Karpas-422 (cell line): ENCODE results near the gene TECPR1. TPM values are rescaled to one million over a fixed set of nuclear protein-coding genes. Genes with fewer than 3 reads are reported as not detected.

Source experiments
- DNase-seq: peaks from one replicate; pipeline ENCODE4 v3.0.0-alpha.2; 2015
- H2AFZ ChIP-seq: fragments of 200-600 bp; sonication (generic); 2 replicates; pipeline ENCODE4 v1.6.1; 2014; ENCODE audit warnings: antibody characterized with exemption, low read length, mixed read lengths
- H3K27ac ChIP-seq: fragments of 200-600 bp; sonication (generic); 2 replicates; pipeline ENCODE4 v1.5.1; 2014; ENCODE audit warnings: mild to moderate bottlenecking, low read length, moderate library complexity
- H3K27me3 ChIP-seq: fragments of 200-600 bp; sonication (generic); 2 replicates; pipeline ENCODE4 v1.6.1; 2014; ENCODE audit warnings: low read length, mixed read lengths
- H3K36me3 ChIP-seq: fragments of 200-600 bp; sonication (generic); 2 replicates; pipeline ENCODE4 v1.6.1; 2014; ENCODE audit warnings: low read length, mixed read lengths; ENCODE audit not compliant: insufficient read depth
- H3K4me1 ChIP-seq: fragments of 200-600 bp; sonication (generic); 2 replicates; pipeline ENCODE4 v1.6.1; 2014; ENCODE audit warnings: mild to moderate bottlenecking, low read length, mixed read lengths
- H3K4me2 ChIP-seq: fragments of 200-600 bp; sonication (generic); 2 replicates; pipeline ENCODE4 v1.6.1; 2014; ENCODE audit warnings: low read length, low read depth, mild to moderate bottlenecking; ENCODE audit not compliant: poor library complexity, severe bottlenecking
- H3K4me3 ChIP-seq: fragments of 200-600 bp; sonication (generic); 2 replicates; pipeline ENCODE4 v1.5.1; 2014; ENCODE audit warnings: mild to moderate bottlenecking, antibody characterized with exemption, low read length, mixed read lengths
- H3K79me2 ChIP-seq: fragments of 200-600 bp; sonication (generic); 2 replicates; pipeline ENCODE4 v1.6.1; 2014; ENCODE audit warnings: mild to moderate bottlenecking, low read length, mixed read lengths
- H3K9ac ChIP-seq: fragments of 200-600 bp; sonication (generic); 2 replicates; pipeline ENCODE4 v1.6.0; 2014; ENCODE audit warnings: low read length
- H3K9me2 ChIP-seq: fragments of 200-600 bp; sonication (generic), shearing (Covaris generic); replicated peaks from 2 replicates; pipeline ENCODE4 v1.6.0; 2014; ENCODE audit warnings: mild to moderate bottlenecking, low read length, moderate library complexity; ENCODE audit not compliant: insufficient read depth
- H3K9me3 ChIP-seq: fragments of 300-700, 200-600 bp; sonication (generic); 2 replicates; pipeline ENCODE4 v1.6.1; 2014; ENCODE audit warnings: low read length, mixed read lengths
- H4K20me1 ChIP-seq: fragments of 200-600 bp; sonication (generic); 2 replicates; pipeline ENCODE4 v1.6.1; 2014; ENCODE audit warnings: mild to moderate bottlenecking, antibody characterized with exemption, low read length, low read depth; ENCODE audit not compliant: insufficient read depth
- total RNA-seq: library from RNA; depleted of rRNA; stranded (reverse); fragments of >200 nt; shearing (Covaris generic); gene quantifications from 2 replicates; pipeline ENCODE4 v1.2.3, GENCODE V29; 2014; ENCODE audit warnings: low replicate concordance

The TECPR1 gene
- total RNA-seq, 1 experiment from 2014 or later = 30.7 TPM

DNA sequence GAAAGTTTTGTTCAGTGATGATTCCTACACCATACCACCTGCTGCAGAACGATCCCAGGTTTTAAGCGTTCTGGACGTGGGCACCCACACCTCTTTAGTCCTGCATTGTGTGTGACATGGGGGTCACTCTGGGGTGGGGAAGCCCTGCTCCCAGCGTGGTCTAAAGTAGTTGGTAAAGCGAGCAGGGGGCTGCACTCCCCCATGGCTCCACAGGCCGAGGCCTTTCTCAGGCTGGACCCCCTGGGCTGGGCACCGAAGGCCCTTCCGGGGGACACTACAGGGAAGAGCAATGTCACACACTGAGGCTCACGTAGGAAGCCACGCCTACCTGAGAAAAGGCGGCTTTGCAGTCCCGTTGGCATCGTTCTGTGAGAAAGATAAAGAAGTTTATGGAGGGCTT lies 41.7 kb upstream of the TECPR1 start:
- no peak overlapping the region for H2AFZ ChIP-seq
- DNase-seq = no peak
- no peak overlapping the region for H3K9ac ChIP-seq
- no peaks in the 10 kb centered on the region for H3K79me2 ChIP-seq
- H3K36me3 ChIP-seq = no peaks in the 10 kb centered on the region
- no peaks in the 10 kb centered on the region; the same call in 1 of the 2 replicates for H3K4me1 ChIP-seq
- H3K4me2 ChIP-seq = no peak overlapping the region
- peaks cover 3% of the 10 kb centered on the region; the same call in 1 of the 2 replicates for H4K20me1 ChIP-seq
- H3K27me3 ChIP-seq = no peaks in the 10 kb centered on the region
- H3K4me3 ChIP-seq = no peak overlapping the region
- H3K9me2 ChIP-seq = no peaks in the 10 kb centered on the region
- H3K9me3 ChIP-seq = no peaks in the 10 kb centered on the region
- no peak overlapping the region for H3K27ac ChIP-seq

DNA sequence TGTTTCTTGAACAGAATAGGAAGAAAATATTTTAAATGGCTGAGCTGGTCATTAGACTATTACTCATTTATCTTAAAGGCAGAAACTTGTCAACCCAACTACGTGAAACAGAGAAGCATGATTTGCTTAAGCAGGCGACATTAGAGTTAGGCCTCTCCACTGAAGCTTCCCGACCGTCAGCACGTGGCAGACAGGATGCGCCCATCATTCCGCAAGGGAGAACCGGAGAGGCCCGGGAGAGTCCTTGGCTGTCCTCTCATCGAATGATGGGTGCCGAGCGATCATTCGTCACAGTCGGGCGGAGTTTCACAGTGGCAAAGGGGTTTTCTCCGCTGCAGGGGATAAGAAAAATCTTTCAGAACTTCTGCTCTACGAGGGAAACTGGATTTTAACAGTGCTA lies 41.2 kb upstream of the TECPR1 start:
- Histone ChIP-seq H3K36me3 (no peaks in the 10 kb centered on the region), H3K79me2 (no peaks in the 10 kb centered on the region), H3K9me3 (no peaks in the 10 kb centered on the region), H3K4me1 (no peaks in the 10 kb centered on the region; the same call in 1 of the 2 replicates), H3K27ac (no peak overlapping the region), H3K4me3 (no peak overlapping the region), H3K4me2 (no peak overlapping the region), H3K9me2 (no peaks in the 10 kb centered on the region), H4K20me1 (peaks cover 3% of the 10 kb centered on the region; the same call in 1 of the 2 replicates), H3K27me3 (no peaks in the 10 kb centered on the region), H2AFZ (no peak overlapping the region), H3K9ac (no peak overlapping the region)
- DNase-seq = no peak

DNA sequence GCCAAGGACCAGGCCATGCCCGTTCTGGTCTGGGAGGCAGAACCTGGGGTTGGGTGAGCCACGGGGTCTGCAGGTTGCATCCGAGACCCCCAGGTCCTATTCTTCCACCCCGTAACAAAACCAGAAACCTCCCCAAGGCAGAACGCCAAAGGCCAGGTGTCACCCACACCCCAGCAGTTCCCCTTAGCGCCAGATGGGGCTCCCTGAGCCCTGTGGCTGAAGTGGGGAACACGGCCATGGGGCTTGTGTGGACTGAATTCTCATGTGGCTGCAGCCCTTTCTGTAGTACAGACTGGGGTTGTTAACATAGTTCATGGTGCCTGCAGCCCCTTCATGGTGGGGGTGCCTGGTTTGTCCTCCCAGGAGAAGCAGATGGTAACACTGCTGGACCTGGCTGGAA lies 39.7 kb upstream of the TECPR1 start:
- Histone ChIP-seq H3K4me3 (no peak overlapping the region), H2AFZ (no peak overlapping the region), H3K27me3 (no peaks in the 10 kb centered on the region), H4K20me1 (peaks cover 10% of the 10 kb centered on the region; the same call in 1 of the 2 replicates), H3K4me1 (no peaks in the 10 kb centered on the region; the same call in 1 of the 2 replicates), H3K79me2 (no peaks in the 10 kb centered on the region), H3K9me3 (no peaks in the 10 kb centered on the region), H3K9me2 (no peaks in the 10 kb centered on the region), H3K9ac (no peak overlapping the region), H3K4me2 (no peak overlapping the region), H3K36me3 (no peaks in the 10 kb centered on the region), H3K27ac (no peak overlapping the region)
- DNase-seq = peak; percentile 70

DNA sequence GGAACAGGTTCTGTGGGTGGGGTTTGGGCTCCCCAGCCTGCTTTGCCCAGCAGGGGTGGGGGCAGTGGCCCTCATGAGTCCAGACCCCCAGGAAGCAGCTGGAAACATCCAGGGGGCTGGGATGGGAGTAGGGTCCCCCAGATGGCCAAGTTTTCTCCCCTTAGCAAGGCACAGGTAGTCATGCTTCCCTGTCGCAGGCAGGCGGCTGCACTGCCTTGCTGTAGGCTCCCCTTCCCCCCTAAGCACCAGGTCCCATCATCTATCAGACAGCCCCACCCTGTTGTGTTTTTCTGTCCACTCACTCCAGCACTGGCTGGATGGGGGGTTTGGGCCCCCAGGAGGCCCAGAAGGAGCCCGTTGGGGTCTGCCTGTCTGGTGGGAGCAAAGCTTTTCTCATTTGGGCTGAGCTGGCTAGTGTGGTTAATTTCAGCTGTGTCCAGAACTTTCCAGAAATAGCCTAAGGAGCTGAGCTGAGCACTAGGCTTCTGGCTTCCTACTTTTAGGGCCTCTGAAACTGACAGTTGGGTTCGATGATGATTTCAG lies 37.4 kb upstream of the TECPR1 start:
- Histone ChIP-seq H3K9me3 (no peaks in the 10 kb centered on the region), H3K36me3 (no peaks in the 10 kb centered on the region), H3K9ac (no peak overlapping the region), H3K27me3 (no peaks in the 10 kb centered on the region), H3K79me2 (no peaks in the 10 kb centered on the region), H3K27ac (no peak overlapping the region), H3K4me3 (no peak overlapping the region), H3K9me2 (no peaks in the 10 kb centered on the region), H3K4me1 (no peaks in the 10 kb centered on the region; the same call in 1 of the 2 replicates), H2AFZ (no peak overlapping the region), H3K4me2 (no peak overlapping the region), H4K20me1 (peaks cover 16% of the 10 kb centered on the region)
- no peak for DNase-seq

DNA sequence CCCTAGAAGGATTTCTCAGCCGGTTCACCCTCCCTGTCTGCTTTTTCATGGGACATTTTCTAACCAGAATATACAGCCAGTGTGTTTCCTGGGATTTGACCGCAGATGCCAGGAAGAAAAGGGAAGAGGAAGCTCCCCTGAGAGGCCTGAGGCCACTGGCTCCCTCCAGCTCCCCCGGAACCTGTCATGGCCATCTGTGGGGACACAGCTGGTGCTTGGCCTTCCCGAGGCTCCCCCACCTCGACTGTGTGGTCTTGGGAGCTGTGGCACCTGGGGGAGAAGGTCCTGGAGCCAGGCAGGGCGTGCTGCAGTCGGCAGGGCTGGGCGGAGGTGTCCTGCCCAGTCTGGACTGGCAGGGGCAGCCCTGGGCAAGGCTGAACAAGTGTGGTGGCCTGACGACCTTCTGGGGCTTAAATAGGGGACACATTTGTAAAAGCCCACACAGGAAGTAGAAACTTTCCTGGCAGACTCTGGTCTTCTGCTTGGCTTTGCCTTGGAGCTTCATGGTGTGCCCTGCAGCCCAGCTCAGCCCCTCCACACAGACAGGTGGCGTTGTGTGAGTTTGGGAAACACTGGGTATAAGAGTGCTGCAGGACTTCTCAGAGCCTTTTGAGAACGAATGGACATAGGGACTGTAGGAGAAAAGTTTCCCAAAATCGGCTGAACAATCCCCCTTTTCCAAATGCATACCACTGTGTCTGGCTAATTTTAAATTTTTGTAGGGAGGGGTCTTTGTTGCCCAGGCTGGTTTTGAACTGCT lies 36.2 kb upstream of the TECPR1 start:
- H4K20me1 ChIP-seq = peaks cover 16% of the 10 kb centered on the region
- H3K4me1 ChIP-seq = no peaks in the 10 kb centered on the region
- no peak overlapping the region for H3K9ac ChIP-seq
- H3K4me2 ChIP-seq = no peak overlapping the region
- H2AFZ ChIP-seq = no peak overlapping the region
- no peaks in the 10 kb centered on the region for H3K36me3 ChIP-seq
- DNase-seq = no peak
- H3K9me3 ChIP-seq = no peaks in the 10 kb centered on the region
- no peaks in the 10 kb centered on the region for H3K9me2 ChIP-seq
- H3K27me3 ChIP-seq = no peaks in the 10 kb centered on the region
- no peak overlapping the region for H3K27ac ChIP-seq
- no peak overlapping the region for H3K4me3 ChIP-seq
- no peaks in the 10 kb centered on the region for H3K79me2 ChIP-seq

DNA sequence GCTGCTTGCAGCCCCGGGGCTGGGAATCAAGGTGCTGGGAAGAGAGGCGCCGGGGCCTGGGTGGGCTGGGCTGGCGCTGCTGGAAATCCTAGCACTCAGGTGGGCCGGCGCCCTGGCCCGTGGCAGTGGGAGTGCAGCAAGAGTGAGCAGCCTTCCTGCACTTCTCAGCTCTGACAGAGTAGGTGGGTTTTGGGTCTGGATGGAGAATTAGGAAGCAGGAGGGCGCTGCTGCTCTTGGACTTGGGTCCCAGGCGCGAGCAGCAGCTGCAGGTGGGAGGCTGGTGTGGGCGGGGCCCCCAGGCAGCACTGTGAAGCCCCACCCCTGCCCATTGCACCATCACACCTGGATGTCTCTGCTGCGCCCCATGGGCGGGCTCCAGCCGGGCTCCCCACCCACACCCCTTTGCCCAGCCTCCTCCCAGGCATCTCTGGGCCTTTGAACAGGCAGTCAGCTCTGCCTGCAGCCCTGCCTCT lies 35.5 kb upstream of the TECPR1 start:
- no peak overlapping the region for H3K4me3 ChIP-seq
- H3K4me1 ChIP-seq = peaks cover 5% of the 10 kb centered on the region; the same call in 1 of the 2 replicates
- H3K27ac ChIP-seq = no peak overlapping the region
- H3K4me2 ChIP-seq = no peak overlapping the region
- no peaks in the 10 kb centered on the region for H3K36me3 ChIP-seq
- H4K20me1 ChIP-seq = peaks cover 16% of the 10 kb centered on the region
- peak; percentile 53 for DNase-seq
- no peaks in the 10 kb centered on the region for H3K9me2 ChIP-seq
- H2AFZ ChIP-seq = no peak overlapping the region
- H3K9me3 ChIP-seq = no peaks in the 10 kb centered on the region
- H3K79me2 ChIP-seq = no peaks in the 10 kb centered on the region
- H3K9ac ChIP-seq = no peak overlapping the region
- no peaks in the 10 kb centered on the region for H3K27me3 ChIP-seq

DNA sequence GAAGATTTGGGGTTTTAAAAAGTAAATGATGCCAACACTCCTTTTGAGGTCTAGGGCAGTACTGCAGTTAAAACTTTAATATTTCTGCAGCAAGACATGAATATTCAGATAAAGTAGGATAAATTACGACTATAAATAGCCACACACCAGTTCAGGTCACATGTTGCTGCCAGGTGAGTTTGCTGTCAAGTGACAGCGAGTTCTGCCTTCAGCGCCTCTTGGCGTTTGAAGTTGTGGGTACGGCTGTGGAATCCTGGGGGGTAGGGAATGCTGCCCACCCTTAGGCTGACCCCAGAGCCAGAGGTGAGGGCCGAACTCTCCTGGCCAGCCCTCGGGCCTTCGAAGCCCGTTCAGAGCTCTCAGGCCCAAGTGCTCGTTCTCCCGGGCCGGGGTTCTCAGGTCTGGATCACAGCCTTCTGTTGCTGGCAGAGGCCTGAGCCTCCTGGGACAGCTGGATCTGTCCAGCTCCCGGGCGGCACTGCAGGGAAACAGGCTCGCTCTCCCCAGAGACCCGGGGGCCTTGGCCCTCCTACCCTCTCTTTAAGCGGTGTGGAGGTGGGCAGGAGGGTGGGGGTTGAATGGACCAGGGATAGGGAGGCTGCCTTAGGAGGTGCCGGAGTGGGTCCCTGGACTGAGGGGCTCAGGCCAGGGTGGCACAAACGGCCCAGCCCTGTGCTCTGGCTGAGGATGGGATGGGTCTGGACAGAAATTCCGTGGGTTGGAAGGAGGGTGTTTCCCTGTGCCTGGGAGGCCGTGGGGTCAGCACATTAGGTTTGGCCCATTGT lies 34.9 kb upstream of the TECPR1 start:
- H3K4me3 ChIP-seq = no peak overlapping the region
- no peak overlapping the region for H3K27ac ChIP-seq
- no peaks in the 10 kb centered on the region for H3K36me3 ChIP-seq
- no peak for DNase-seq
- H3K4me1 ChIP-seq = peaks cover 11% of the 10 kb centered on the region; the same call in 1 of the 2 replicates
- no peak overlapping the region for H2AFZ ChIP-seq
- H3K27me3 ChIP-seq = no peaks in the 10 kb centered on the region
- H3K9me3 ChIP-seq = no peaks in the 10 kb centered on the region
- no peaks in the 10 kb centered on the region for H3K79me2 ChIP-seq
- no peak overlapping the region for H3K4me2 ChIP-seq
- no peaks in the 10 kb centered on the region for H3K9me2 ChIP-seq
- H4K20me1 ChIP-seq = peaks cover 16% of the 10 kb centered on the region
- no peak overlapping the region for H3K9ac ChIP-seq

DNA sequence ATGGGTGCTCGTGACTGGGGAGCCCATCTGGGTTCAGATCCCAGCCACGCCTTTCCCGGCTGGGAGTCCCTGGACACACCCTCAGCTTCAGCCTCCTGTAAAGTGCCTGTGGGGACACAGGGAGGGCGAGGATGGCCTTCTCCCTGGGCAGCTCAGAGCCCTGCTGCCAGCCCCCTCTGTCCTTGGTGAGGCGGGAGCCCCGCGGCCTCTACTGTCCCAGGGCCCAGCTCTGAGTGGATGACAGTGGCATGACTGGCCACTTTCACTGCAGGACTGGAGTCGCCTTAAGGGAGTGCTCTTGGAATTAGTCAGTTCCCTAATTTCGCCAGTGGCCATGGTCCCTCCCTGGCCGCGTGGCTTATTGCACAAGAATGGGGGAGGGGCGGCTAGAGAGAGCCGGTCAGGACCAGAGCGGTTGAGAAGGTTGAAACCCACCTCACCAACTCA lies 34.1 kb upstream of the TECPR1 start:
- no peak overlapping the region for H3K27ac ChIP-seq
- H3K27me3 ChIP-seq = no peaks in the 10 kb centered on the region
- no peak overlapping the region for H3K9ac ChIP-seq
- peaks cover 16% of the 10 kb centered on the region for H4K20me1 ChIP-seq
- no peak overlapping the region for H2AFZ ChIP-seq
- H3K9me3 ChIP-seq = no peaks in the 10 kb centered on the region
- no peaks in the 10 kb centered on the region for H3K79me2 ChIP-seq
- H3K36me3 ChIP-seq = no peaks in the 10 kb centered on the region
- no peak for DNase-seq
- H3K4me2 ChIP-seq = no peak overlapping the region
- no peaks in the 10 kb centered on the region for H3K9me2 ChIP-seq
- peaks cover 12% of the 10 kb centered on the region; the same call in 1 of the 2 replicates for H3K4me1 ChIP-seq
- H3K4me3 ChIP-seq = no peak overlapping the region
